HepG2 (cell line): Measurements from ENCODE around the gene IRF7. TPM values are rescaled to one million over a fixed set of nuclear protein-coding genes. Genes with fewer than 3 reads are reported as not detected.

ENCODE experiments used
- KDM5B ChIP-seq: sonication (generic); formaldehyde crosslinking; IDR thresholded peaks from 2 replicates; pipeline ENCODE4 v1.4.0; 2020; ENCODE audit warnings: missing genetic modification reagents, mild to moderate bottlenecking, borderline replicate concordance
- PAX8 ChIP-seq: sonication (generic); formaldehyde crosslinking; IDR thresholded peaks from 2 replicates; pipeline ENCODE4 v1.8.0; 2022; ENCODE audit warnings: mild to moderate bottlenecking, missing genetic modification reagents, borderline replicate concordance
- PITX1 ChIP-seq: sonication (generic); formaldehyde crosslinking; IDR thresholded peaks from 2 replicates; pipeline ENCODE4 v1.5.1; 2020; ENCODE audit warnings: mild to moderate bottlenecking, missing genetic modification reagents
- SOX13 ChIP-seq, 3 experiments: fragments of 450-650 bp in 1 of 3; sonication (generic) in 1 of 3; formaldehyde crosslinking in 1 of 3; IDR thresholded peaks in 2 of 3; conservative IDR thresholded peaks in 1 of 3; 2 replicates each; pipeline versions ENCODE4 v1.5.0 to v1.6.1; 2016 to 2020; ENCODE audit warnings: antibody characterized with exemption in 1 of 3, mild to moderate bottlenecking in 1 of 3, missing compliant biosample characterization in 1 of 3, missing genetic modification reagents in 1 of 3, moderate library complexity in 1 of 3
- SRY ChIP-seq: sonication (generic); formaldehyde crosslinking; IDR thresholded peaks from 2 replicates; pipeline ENCODE4 v1.8.0; 2022; ENCODE audit warnings: mild to moderate bottlenecking, missing genetic modification reagents
- THAP9 ChIP-seq: sonication (generic); formaldehyde crosslinking; IDR thresholded peaks from 2 replicates; pipeline ENCODE4; 2020; ENCODE audit warnings: missing genetic modification reagents, mild to moderate bottlenecking, borderline replicate concordance
- ZFP41 ChIP-seq: sonication (generic); formaldehyde crosslinking; IDR thresholded peaks from 2 replicates; pipeline ENCODE4 v1.4.0; 2020; ENCODE audit warnings: mild to moderate bottlenecking, missing genetic modification reagents, borderline replicate concordance
- ZNF280B ChIP-seq: sonication (generic); formaldehyde crosslinking; IDR thresholded peaks from 2 replicates; pipeline ENCODE4 v1.5.0; 2020; ENCODE audit warnings: missing genetic modification reagents, mild to moderate bottlenecking, borderline replicate concordance
- ZNF567 ChIP-seq: sonication (generic); formaldehyde crosslinking; IDR thresholded peaks from 2 replicates; pipeline ENCODE4 v1.8.1; 2023; ENCODE audit warnings: mild to moderate bottlenecking, missing genetic modification reagents, borderline replicate concordance
- ZNF572 ChIP-seq: sonication (generic); formaldehyde crosslinking; IDR thresholded peaks from 2 replicates; pipeline ENCODE4 v1.5.1; 2020; ENCODE audit warnings: mild to moderate bottlenecking, missing genetic modification reagents
- ZNF672 ChIP-seq: sonication (generic); formaldehyde crosslinking; IDR thresholded peaks from 2 replicates; pipeline ENCODE4 v1.8.1; 2022; ENCODE audit warnings: missing genetic modification reagents
- polyA plus RNA-seq, 8 experiments: library from polyadenylated mRNA; depleted of rRNA in 3 of 8; stranded (reverse) in 7 of 8; unstranded in 1 of 8; fragments of >200 nt; fragmentation: Illumina TruSeq in 4 of 8; extraction: Trizol in 4 of 8; gene quantifications; 2 replicates each; pipeline versions ENCODE4 v1.2.1 to v1.2.3, GENCODE V29; 2011 to 2016; ENCODE audit warnings: low read depth in 4 of 8, missing spikeins in 1 of 8, mixed read lengths in 1 of 8; ENCODE audit not compliant: insufficient read depth in 1 of 8
- total RNA-seq, 5 experiments: library from RNA; depleted of rRNA; stranded (reverse); fragments of >200 nt; fragmentation: Illumina TruSeq; extraction: Trizol; gene quantifications; 2 replicates each; pipeline ENCODE4 v1.2.3, GENCODE V29; 2016; ENCODE audit warnings: low read depth in 1 of 5
- TF ChIP-seq, protein P1 (sequence below): sonication (generic); formaldehyde crosslinking; IDR thresholded peaks from 2 replicates; pipeline ENCODE4 v1.9.0; 2022; ENCODE audit warnings: missing genetic modification reagents, mild to moderate bottlenecking, borderline replicate concordance
- TF ChIP-seq, protein P2 (sequence below): sonication (generic); formaldehyde crosslinking; IDR thresholded peaks from 2 replicates; pipeline ENCODE4 v1.5.1; 2020; ENCODE audit warnings: missing genetic modification reagents, mild to moderate bottlenecking, borderline replicate concordance
- TF ChIP-seq, protein P3 (sequence below): IDR thresholded peaks from 2 replicates; pipeline ENCODE4 v1.6.1; 2016; ENCODE audit warnings: control low read depth

Gene IRF7
- total and polyA plus RNA-seq, 2 of the 13 experiments (the other 11 are each of a cell fraction or from before 2014, with no cell fraction given): not detected

DNA sequence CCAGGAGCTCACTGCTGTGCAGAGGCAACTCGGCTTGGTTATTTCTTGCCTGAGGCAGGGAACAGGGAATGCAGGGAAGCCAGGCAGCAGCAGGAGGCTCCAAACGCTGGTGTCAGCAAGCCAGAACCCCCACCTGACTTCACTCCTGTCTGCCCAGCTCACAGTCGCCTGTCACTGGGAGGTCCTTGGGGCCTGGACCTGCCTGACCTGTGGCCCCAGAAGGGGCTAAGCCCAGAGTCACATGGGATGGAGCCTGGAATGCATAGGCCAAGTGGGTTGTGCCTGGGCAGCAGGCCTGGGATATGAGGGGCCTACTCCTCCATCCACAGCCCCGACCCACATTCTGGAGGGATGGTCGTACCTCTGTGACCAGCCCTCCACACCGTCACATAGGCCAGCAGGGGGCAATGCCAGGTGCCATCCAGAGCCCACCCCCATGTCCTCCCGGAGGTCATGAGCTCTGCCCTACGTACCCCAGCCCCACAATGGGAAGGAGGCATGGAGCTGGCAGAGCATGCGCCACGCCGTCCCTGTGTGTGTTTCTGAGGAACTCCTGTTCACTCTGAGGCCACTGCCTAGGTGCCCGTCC, 49.7 kb downstream of the IRF7 start (continued):
- TF ChIP-seq ZFP41 (CRISPR knock-in tag) (peak; percentile 39; the same call in 1 of the 2 replicates), ZNF280B (no peak), KDM5B (CRISPR knock-in tag) (no peak), PAX8 (CRISPR knock-in tag) (no peak), THAP9 (CRISPR knock-in tag) (peak; percentile 54; the same call in 1 of the 2 replicates), SOX13 (IDR thresholded peaks at IDR 0.05) (no peak), SOX13 (CRISPR knock-in tag; conservative IDR thresholded peaks at IDR 0.05 in 1 of 2, IDR thresholded peaks at IDR 0.05 in 1 of 2) (no peak), ZNF567 (CRISPR knock-in tag) (0 out of 2 replicates have a peak, but pooled peaks have one; percentile 60), ZNF672 (CRISPR knock-in tag) (no peak), SRY (CRISPR knock-in tag) (no peak), PITX1 (peak; percentile 14; the same call in 1 of the 2 replicates), ZNF572 (CRISPR knock-in tag) (0 out of 2 replicates have a peak, but pooled peaks have one; percentile 65)
- TF ChIP-seq, protein P1, sequence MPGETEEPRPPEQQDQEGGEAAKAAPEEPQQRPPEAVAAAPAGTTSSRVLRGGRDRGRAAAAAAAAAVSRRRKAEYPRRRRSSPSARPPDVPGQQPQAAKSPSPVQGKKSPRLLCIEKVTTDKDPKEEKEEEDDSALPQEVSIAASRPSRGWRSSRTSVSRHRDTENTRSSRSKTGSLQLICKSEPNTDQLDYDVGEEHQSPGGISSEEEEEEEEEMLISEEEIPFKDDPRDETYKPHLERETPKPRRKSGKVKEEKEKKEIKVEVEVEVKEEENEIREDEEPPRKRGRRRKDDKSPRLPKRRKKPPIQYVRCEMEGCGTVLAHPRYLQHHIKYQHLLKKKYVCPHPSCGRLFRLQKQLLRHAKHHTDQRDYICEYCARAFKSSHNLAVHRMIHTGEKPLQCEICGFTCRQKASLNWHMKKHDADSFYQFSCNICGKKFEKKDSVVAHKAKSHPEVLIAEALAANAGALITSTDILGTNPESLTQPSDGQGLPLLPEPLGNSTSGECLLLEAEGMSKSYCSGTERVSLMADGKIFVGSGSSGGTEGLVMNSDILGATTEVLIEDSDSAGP (CRISPR knock-in tag): no peak; the same call in 1 of the 2 replicates
- TF ChIP-seq, protein P2, sequence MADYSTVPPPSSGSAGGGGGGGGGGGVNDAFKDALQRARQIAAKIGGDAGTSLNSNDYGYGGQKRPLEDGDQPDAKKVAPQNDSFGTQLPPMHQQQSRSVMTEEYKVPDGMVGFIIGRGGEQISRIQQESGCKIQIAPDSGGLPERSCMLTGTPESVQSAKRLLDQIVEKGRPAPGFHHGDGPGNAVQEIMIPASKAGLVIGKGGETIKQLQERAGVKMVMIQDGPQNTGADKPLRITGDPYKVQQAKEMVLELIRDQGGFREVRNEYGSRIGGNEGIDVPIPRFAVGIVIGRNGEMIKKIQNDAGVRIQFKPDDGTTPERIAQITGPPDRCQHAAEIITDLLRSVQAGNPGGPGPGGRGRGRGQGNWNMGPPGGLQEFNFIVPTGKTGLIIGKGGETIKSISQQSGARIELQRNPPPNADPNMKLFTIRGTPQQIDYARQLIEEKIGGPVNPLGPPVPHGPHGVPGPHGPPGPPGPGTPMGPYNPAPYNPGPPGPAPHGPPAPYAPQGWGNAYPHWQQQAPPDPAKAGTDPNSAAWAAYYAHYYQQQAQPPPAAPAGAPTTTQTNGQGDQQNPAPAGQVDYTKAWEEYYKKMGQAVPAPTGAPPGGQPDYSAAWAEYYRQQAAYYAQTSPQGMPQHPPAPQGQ: 0 out of 2 replicates have a peak, but pooled peaks have one; percentile 71
- TF ChIP-seq, protein P3, sequence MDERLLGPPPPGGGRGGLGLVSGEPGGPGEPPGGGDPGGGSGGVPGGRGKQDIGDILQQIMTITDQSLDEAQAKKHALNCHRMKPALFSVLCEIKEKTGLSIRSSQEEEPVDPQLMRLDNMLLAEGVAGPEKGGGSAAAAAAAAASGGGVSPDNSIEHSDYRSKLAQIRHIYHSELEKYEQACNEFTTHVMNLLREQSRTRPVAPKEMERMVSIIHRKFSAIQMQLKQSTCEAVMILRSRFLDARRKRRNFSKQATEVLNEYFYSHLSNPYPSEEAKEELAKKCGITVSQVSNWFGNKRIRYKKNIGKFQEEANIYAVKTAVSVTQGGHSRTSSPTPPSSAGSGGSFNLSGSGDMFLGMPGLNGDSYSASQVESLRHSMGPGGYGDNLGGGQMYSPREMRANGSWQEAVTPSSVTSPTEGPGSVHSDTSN (CRISPR knock-in tag): no peak
